SK-N-SH (cell line): Measurements from ENCODE around the gene CHST12.
"Not testable (repeated sequence)": the region's sequence is repeated elsewhere in the genome, so short reads cannot be mapped to it uniquely, and the experiment has no call there.

Experiments used
- CTCF ChIP-seq: fragments of 200-600 bp; sonication (generic); IDR thresholded peaks from 2 replicates; pipeline ENCODE4 v1.6.1; 2017; ENCODE audit warnings: antibody characterized with exemption, mild to moderate bottlenecking, moderate library complexity
- EP300 ChIP-seq, 2 experiments: IDR thresholded peaks; 2 replicates each; pipeline versions ENCODE4 v1.4.0 to v1.6.1; 2012; ENCODE audit warnings: borderline replicate concordance in 1 of 2, low read depth in 1 of 2, low read length in 1 of 2
- FOXM1 ChIP-seq: IDR thresholded peaks from 2 replicates; pipeline ENCODE4 v1.4.0; 2012; ENCODE audit warnings: low read depth, mild to moderate bottlenecking
- MAX ChIP-seq: IDR thresholded peaks from 2 replicates; pipeline ENCODE4 v1.4.0; 2012; ENCODE audit warnings: low read depth

- not testable (repeated sequence) for TF ChIP-seq CTCF; EP300 (IDR thresholded peaks at IDR 0.05; ENCODE audit: borderline replicate concordance in 1 of 2, low read depth in 1 of 2, low read length in 1 of 2); MAX; FOXM1
Measured at GRCh38 chr7:2386122-2386521, 17.3 kb upstream of the CHST12 start.
